ENCODE measurements around the gene NOC4L. TPM values are rescaled to one million over a fixed set of nuclear protein-coding genes. Genes with fewer than 3 reads are reported as not detected.

Gene NOC4L
- total and polyA plus RNA-seq, 12 donors: 7.4 to 22.2 (median 9.5) TPM

DNA sequence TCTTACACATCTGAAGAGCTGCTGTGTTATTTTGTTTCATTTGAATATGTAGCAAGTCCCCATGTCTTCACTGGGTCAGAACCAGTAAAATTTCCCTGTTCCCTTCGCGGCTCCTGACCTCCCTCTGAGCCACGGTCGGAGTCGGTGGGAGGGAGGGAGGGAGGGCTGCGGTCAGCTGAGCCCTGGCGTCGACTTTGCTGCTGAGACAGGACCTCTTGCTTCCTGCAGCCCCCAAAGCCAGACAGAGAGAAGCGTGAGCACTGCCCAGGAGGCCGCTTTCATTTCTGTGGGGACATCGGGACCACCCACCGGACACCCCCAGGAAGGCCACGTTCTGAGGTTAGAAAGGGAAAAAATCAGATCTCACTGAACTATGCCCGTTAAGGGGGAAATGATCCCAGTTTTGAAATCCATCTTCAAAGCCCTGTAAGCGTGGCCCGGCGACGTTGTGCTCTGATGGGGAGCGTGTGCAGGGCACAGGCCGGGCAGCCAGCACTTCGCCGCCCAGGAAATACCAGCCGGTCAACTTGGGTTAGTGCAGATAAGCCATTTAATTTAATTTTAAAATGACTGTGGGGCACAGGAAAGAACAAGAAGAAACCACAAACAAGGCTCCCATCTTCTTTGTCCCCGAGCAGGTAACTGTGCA, 42.1 kb downstream of the NOC4L start:
- Histone ChIP-seq H3K4me3 (peak overlapping the region in 1 of 10 donors; percentile 12), H3K36me3 (no peaks in the 10 kb centered on the region), H3K27me3 (peaks cover 0 to 52% (median 0%) of the 10 kb centered on the region in 7 donors), H3K9me3 (peaks cover 0 to 40% (median 0%) of the 10 kb centered on the region in 11 donors), H3K4me1 (peaks cover 3 to 34% (median 13%) of the 10 kb centered on the region in 9 donors), H3K27ac (peak overlapping the region in 1 of 10 donors; percentile 5)
- DNase-seq: peak in 1 of 2 donors; percentile 20
- 44 to 50% methylated on average over 24 of the region's 24 CpGs for WGBS, 2 donors
- TF ChIP-seq, protein P1, sequence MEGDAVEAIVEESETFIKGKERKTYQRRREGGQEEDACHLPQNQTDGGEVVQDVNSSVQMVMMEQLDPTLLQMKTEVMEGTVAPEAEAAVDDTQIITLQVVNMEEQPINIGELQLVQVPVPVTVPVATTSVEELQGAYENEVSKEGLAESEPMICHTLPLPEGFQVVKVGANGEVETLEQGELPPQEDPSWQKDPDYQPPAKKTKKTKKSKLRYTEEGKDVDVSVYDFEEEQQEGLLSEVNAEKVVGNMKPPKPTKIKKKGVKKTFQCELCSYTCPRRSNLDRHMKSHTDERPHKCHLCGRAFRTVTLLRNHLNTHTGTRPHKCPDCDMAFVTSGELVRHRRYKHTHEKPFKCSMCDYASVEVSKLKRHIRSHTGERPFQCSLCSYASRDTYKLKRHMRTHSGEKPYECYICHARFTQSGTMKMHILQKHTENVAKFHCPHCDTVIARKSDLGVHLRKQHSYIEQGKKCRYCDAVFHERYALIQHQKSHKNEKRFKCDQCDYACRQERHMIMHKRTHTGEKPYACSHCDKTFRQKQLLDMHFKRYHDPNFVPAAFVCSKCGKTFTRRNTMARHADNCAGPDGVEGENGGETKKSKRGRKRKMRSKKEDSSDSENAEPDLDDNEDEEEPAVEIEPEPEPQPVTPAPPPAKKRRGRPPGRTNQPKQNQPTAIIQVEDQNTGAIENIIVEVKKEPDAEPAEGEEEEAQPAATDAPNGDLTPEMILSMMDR (IDR thresholded peaks at IDR 0.05): no peak
- intact Hi-C loops (cut with DNase I): no loop called here
- ATAC-seq: no peak

DNA sequence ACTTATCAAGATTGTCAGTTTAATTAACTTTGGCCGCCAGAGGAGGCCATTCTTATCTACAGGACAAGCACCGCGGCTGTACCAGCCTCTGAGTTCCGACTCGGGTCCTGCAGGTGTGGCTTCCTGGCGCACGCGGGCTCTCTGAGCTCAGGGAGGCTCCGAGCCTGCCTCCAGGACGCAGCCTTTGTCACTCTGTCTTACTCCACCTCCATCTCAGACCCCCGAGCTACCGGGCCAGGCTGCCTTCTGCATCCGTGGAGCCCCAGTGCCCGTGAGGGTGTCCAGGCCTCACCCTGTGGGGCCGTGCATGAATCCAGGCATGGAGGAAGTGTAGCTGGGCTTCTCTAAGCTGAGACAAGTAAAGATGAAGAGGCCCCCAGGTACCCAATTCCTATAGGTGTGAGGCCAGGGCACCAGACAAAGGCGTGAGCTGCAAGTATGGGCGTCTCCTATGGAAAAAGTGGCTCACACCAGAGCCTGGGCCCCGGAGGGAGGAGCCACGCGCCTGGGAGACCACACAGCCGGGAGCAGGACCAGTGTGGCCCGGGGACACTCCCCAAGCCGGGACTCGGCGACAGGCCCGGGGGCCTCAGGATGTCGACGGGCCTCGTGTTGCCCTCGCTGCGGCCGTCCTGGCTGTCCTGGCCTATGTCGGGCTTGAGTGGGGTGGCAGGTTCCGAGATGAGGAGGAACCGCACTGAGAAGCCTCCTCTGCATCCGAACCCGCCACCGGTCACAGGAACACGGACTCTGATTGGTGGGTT, 42.8 kb downstream of the NOC4L start:
- H3K36me3 ChIP-seq: no peaks in the 10 kb centered on the region
- ATAC-seq: no peak

DNA sequence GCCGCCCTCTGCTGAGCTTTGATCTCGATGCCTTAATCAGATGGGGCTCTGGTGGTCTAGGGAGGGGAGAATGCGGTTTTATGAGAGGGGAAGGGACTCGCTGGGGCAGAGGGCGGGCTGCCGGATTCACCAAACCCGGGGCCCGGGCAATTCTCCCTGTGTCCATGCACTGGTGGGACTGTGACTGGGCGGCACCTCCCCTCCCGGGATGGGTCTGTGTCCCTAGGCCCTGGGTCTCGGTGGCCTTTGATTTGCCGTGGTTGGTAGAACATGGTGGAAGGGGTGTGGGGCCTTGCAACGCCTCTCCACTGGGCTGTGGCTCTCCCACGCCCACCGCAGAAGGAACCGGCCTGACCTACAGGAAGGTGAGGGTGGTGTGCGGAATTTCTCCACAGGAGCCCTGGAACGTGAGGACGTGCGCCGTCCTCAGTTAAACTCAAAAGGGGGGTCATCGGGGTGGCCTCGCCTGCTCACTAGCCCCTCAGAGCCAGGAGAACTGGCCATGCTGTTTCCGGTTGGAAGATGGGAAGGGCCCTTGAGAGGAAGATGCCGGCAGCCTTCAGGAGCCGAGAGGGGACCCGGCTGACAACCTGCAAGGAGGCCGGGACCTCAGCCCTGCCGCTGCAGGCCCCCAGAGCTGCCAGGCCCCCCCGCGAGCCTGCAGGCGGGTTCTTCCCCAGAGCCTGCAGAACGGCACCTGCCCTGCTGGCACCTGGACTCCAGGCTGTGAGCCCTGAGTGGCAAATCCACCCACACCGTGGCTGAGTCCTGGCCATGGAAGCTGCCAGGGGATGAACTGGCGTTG, 43.6 kb downstream of the NOC4L start:
- TF ChIP-seq, protein P1 (IDR thresholded peaks at IDR 0.05): no peak
- no peak overlapping the region for H3K27ac ChIP-seq
- no peaks in the 10 kb centered on the region for H3K36me3 ChIP-seq
- intact Hi-C loops (cut with DNase I): no loop called here
- ATAC-seq (no peak), DNase-seq (peak in 1 of 2 donors; percentile 10)
- H3K4me1 ChIP-seq: peaks cover 3 to 34% (median 13%) of the 10 kb centered on the region in 9 donors
- peaks cover 0 to 39% (median 0%) of the 10 kb centered on the region in 11 donors for H3K9me3 ChIP-seq
- no peak overlapping the region for H3K4me3 ChIP-seq
- H3K27me3 ChIP-seq: peaks cover 0 to 66% (median 0%) of the 10 kb centered on the region in 7 donors
- WGBS, 2 donors: 88 to 91% methylated on average over 35 of the region's 35 CpGs

More for the DNA sequence above, 42.8 kb downstream of the NOC4L start:
- no peak overlapping the region for H3K27ac ChIP-seq
- WGBS, 2 donors: 74 to 77% methylated on average over 39 of the region's 39 CpGs
- intact Hi-C loops (cut with DNase I): no loop called here
- peaks cover 3 to 34% (median 13%) of the 10 kb centered on the region in 9 donors for H3K4me1 ChIP-seq
- H3K9me3 ChIP-seq: peaks cover 0 to 40% (median 0%) of the 10 kb centered on the region in 11 donors
- DNase-seq: peak in 1 of 2 donors; percentile 9
- TF ChIP-seq, protein P1 (IDR thresholded peaks at IDR 0.05): no peak
- peaks cover 0 to 59% (median 0%) of the 10 kb centered on the region in 7 donors for H3K27me3 ChIP-seq
- peak overlapping the region in 1 of 10 donors; percentile 12 for H3K4me3 ChIP-seq

DNA sequence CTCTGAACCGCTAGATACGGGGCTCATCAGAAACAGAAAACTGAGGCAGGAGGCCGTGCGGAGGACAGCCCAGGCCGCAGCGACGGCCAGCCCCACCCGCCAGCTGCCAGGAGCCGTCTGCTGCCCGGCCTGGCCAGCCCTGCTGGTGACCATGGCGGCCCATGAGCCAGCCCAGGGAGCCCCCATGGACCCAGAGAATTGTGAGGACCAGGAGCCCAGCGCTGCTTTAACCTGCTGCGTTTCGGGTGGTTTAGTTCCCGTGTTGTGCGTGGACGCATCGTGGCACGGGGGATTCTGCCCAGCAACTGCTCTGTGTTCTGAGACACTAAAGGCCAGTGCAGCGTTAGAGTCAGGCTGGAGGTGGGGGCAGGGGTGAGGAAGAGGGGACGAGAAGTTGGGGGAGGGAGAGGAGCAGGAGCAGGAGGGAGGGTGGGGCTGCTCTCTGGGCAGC, 44.2 kb downstream of the NOC4L start:
- TF ChIP-seq, protein P1 (IDR thresholded peaks at IDR 0.05): no peak
- DNase-seq (no peak), ATAC-seq (no peak)
- peaks cover 0 to 36% (median 0%) of the 10 kb centered on the region in 11 donors for H3K9me3 ChIP-seq
- intact Hi-C loops (cut with DNase I): no loop called here
- 80 to 83% methylated on average over 21 of the region's 21 CpGs for WGBS, 2 donors
- H3K4me3 ChIP-seq: peak overlapping the region in 3 of 10 donors; percentile 67 to 79 (median 68)
- H3K36me3 ChIP-seq: no peaks in the 10 kb centered on the region
- H3K27ac ChIP-seq: peak overlapping the region in 1 of 10 donors; percentile 8
- peaks cover 3 to 34% (median 13%) of the 10 kb centered on the region in 9 donors for H3K4me1 ChIP-seq
- peaks cover 0 to 66% (median 0%) of the 10 kb centered on the region in 7 donors for H3K27me3 ChIP-seq
